GM21528 (cell line): ENCODE measurements around the gene GRIN3B.
"Not testable (repeated sequence)": the region's sequence is repeated elsewhere in the genome, so short reads cannot be mapped to it uniquely, and the experiment has no call there.

Source experiments
- ATAC-seq: cut with Tn5 transposase; IDR thresholded peaks from one replicate; pipeline ENCODE4 v1.9.1; 2021; ENCODE audit warnings: mild to moderate bottlenecking, moderate library complexity; ENCODE audit not compliant: unreplicated experiment, low FRiP score

Gene GRIN3B

GRCh38 chr19:1017115-1017905 lies 17.1 kb downstream of the GRIN3B start:
- no peak for ATAC-seq

DNA sequence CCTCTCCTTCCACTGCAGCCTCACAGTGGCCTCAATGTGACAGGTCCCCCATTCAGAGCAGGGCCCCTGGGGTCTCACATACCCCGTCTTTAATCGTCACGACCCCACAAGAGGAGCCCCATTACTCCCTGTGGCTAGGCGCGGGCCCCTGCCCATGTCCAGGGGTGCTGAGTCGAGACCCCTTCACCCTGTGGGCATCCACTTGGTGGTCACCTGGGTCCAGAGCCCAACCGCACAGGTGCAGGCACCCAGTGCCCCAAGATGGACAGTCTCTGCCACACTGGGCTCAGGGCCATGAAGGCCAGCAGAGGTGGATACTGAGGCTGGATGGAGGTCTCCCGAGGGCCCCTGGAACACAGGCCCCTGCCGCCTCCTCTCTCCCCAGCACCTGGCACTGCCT lies 17.7 kb downstream of the GRIN3B start:
- ATAC-seq = no peak

DNA sequence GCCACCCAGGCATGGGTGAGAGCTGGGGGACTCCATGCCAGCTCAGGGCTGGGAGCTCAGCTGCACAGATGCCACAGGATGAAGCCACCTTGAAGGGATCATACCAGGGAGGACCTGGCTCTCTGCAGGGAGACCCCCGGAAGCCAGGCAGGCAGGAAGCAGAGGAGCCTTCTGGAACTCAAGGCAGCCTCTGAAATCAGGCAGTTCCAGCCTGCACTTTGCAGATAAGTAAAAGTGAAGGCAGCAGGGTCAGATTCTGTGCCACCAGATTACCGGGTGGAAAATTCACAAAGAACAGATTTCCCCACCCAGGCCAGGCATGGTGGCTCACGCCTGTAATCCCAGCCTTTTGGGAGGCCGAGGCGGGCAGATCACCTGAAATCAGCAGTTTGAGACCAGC lies 18.2 kb downstream of the GRIN3B start:
- no peak for ATAC-seq

DNA sequence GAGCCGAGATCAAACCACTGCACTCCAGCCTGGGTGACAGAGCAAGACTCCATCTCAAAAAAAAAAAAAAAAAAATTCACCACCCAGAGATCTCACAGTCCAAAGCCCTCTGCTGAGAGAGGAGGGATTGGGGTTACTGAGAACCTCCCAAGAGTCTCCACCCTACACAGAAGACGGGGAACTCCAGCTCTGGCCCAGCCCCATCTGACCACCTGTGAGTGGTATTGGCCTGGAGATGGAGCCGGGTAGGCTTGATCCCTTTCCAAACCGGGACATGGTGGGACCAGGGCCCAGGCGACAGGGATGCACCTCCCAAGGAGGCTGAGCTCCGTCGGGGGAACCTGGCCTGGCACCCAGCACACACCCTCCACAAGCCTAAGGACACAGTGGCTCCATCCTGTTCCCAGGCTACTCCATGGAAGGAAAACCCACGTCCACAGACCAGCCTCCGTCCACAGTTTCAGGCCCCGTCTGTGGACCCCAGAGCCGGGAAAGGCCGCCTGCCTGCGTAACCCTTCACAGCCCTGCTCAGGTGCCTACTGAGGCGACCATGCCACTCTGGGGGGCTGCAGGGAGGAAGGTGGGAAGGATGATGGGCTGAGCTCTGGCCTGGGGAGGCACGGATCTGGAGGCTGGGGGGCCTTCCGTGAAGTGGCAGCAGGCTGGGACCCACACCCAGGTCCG lies 18.9 kb downstream of the GRIN3B start:
- ATAC-seq = no peak

DNA sequence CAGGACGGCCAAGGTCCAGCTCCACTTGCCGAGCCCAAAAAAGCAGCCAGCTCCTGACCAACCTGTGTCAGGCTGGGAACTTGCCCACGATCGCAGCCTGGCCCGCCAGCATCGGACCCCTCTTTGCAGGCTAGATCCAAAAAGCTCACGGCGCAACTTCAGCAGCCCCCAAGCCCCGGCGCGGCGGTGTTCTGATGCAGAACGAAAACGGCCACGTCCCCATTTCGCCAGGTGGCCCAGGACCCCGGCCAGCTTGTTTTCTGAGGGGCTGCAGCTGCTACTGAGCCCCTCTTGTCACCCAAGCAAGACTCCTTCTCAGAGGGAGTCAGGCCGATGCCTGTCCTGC lies 19.4 kb downstream of the GRIN3B start:
- ATAC-seq = no peak

DNA sequence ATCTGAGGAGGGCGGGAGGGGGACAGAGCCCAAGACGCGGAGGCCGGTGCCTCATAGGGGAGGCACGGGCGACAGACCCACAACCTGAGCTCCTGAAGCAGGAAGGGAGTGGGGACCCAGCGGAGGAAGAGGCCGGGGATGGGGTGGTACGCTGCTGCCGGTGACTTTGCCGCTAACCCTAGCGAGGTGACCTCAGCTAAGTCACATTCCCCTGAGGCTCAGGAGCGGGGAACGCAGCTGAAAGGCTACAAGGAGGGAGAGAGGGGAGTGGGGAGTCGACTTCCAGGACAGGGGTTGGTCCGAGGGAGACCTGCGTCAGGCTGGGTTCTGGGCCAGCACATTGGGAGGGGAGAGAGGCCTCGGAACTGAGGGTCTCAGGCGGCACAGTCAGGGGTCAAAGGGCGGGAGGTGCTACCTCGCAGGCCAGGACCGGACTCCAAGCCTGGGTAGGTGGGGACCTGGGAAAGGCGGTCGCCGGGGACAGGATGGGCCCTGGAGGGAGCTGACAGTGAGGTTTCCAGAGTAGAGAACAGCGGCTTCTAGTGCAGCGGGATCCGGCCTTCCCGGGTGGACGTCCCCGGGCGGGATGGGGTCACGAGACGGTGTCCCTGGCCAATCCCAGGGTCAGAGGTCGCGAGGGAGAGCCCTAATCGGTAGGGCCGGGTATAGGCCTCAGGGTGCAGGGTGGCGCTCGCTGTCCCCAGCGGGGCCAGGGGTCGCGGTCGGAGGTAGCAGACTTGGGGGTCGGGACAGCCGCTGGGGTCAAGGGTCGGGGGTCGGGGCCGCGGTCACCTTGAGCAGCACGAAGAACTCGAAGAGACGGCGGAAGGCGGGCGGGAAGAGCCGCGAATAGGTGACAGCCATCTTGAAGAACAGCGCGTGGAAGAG lies 20.0 kb downstream of the GRIN3B start:
- peak; percentile 2 for ATAC-seq

DNA sequence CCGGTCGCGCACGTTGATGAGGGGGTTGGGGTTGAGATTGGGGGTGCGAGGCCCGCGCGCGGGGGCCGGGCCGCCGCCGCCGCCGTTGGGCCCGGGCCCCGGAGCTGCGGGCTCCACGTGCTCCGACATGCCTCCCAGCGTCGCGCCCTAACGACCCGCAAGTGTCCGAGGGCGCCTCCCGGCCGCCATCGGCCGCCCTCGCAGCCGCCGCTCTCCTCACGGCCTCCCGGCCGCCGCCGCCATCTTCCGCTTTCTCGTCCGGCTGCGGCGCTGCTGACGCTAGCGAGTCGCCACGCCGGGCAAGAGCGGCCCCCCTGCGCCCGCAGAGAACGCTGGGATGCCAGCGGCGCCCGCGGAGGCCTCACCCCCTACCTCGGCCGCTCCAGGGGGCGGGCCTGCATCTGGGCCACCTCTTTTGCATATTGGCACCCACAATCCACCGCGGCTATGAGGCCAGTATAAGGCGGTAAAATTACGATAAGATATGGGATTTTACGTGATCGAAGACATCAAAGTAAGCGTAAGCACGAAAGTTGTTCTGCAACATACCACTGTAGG lies 20.7 kb downstream of the GRIN3B start, which contains the start of gene TMEM259:
Gene TMEM259, minus strand, starts transcription at position 256 of the 558 bp plus-strand sequence. Its CDS starts 127 bp downstream, at position 129.
- peak; percentile 67 for ATAC-seq

DNA sequence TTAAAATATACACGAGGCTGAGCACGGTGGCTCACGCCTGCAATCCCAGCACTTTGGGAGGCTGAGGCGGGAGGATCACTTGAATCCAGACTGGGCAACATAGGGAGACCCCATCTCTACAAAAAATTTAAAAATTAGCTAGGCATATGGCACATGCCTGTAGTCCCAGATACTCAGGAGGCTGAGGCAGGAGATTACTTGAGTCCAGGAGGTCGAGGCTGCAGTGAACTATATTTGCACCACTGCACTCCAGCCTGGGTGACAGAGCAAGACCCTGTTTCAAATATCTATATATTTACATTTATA lies 23.6 kb downstream of the GRIN3B start:
- not testable (repeated sequence) for ATAC-seq

DNA sequence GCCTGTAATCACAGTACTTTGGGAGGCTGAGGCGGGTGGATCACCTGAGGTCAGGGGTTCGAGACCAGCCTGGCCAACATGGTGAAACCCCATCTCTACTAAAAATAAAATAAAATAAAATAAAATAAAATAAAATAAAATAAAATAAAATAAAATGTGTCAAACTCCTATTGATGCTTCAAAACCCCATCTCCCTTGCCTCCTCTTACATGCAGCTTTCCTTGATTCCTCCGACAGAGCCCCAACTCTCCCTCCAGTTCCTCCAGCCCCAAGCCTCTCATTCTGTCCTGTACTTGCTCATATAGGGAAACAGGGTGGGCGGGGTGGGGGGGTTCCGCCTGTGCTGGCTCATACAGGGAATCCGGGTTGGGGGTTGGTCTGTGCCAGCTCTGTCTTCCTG lies 24.9 kb downstream of the GRIN3B start:
- ATAC-seq = not testable (repeated sequence)

GRCh38 chr19:1025960-1026782 lies 26.0 kb downstream of the GRIN3B start, which contains the start of gene CNN2:
TSS of gene CNN2 (plus strand) at chr19:1026608. CDS start at chr19:1026662, 54 bp downstream.
- no peak for ATAC-seq

GRCh38 chr19:1026783-1027649 lies 26.8 kb downstream of the GRIN3B start:
- no peak for ATAC-seq

- no peak for ATAC-seq
Measured at GRCh38 chr19:1027650-1028061, 27.4 kb downstream of the GRIN3B start.

GRCh38 chr19:1028062-1028926 lies 28.1 kb downstream of the GRIN3B start:
- ATAC-seq = no peak

- no peak for ATAC-seq
Measured at GRCh38 chr19:1032264-1032867, 32.1 kb downstream of the GRIN3B start.

GRCh38 chr19:1035998-1036621 lies 35.9 kb downstream of the GRIN3B start:
- no peak for ATAC-seq

- peak; percentile 1 for ATAC-seq
Measured at GRCh38 chr19:1037621-1038064, 37.4 kb downstream of the GRIN3B start.
